ENCODE results near the gene OTOG.

The OTOG gene

GRCh38 chr11:17604915-17605233 is 57.8 kb downstream of the OTOG start:
- no peaks in the 10 kb centered on the region for H3K9me3 Mint-ChIP-seq
- no peaks in the 10 kb centered on the region for H3K36me3 Mint-ChIP-seq
- H3K4me3 Mint-ChIP-seq: no peak overlapping the region
- peaks cover 7% of the 10 kb centered on the region for H3K4me1 Mint-ChIP-seq
- no peak overlapping the region for H3K27ac Mint-ChIP-seq
- ATAC-seq (no peak), DNase-seq (ENCODE audit: low spot score in 2 of 2) (no peak)

DNA sequence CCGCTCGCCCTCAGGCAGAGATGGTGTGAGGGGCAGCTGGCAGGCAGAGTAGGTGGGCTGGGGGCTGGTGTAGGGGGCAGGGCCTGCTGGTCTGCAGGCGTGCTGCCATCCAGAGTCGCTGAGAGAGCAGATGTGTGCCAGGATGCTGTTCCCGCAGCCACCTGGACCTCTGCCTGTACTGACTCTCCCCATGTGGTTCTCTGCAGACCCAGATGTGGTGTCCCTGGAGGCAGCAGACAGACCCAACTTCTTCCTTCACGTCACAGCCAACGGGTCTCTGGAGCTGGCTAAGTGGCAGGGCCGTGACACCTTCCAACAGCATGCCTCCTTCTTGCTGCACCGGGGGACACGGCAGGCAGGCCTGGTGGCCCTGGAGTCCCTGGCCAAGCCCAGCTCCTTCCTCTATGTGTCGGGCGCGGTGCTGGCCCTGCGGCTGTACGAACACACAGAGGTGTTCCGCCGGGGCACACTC is 58.6 kb downstream of the OTOG start:
- Mint-ChIP-seq H3K4me1 (peaks cover 7% of the 10 kb centered on the region), H3K4me3 (no peak overlapping the region), H3K27ac (no peak overlapping the region), H3K36me3 (no peaks in the 10 kb centered on the region), H3K9me3 (no peaks in the 10 kb centered on the region)
- no peak for DNase-seq (ENCODE audit: low spot score in 2 of 2)
- no peak for ATAC-seq

- no peak overlapping the region for H3K4me3 Mint-ChIP-seq
- ATAC-seq (no peak), DNase-seq (ENCODE audit: low spot score in 2 of 2) (no peak)
- H3K4me1 Mint-ChIP-seq: no peaks in the 10 kb centered on the region
- H3K36me3 Mint-ChIP-seq: no peaks in the 10 kb centered on the region
- no peaks in the 10 kb centered on the region for H3K9me3 Mint-ChIP-seq
- no peak overlapping the region for H3K27ac Mint-ChIP-seq
These were observed 59.4 kb downstream of the OTOG start for GRCh38 chr11:17606233-17607082.

GRCh38 chr11:17607083-17607429 is 60.0 kb downstream of the OTOG start:
- Mint-ChIP-seq H3K9me3 (no peaks in the 10 kb centered on the region), H3K4me1 (no peaks in the 10 kb centered on the region), H3K27ac (no peak overlapping the region), H3K4me3 (no peak overlapping the region), H3K36me3 (no peaks in the 10 kb centered on the region)
- ATAC-seq (no peak), DNase-seq (ENCODE audit: low spot score in 2 of 2) (no peak)

GRCh38 chr11:17607591-17608570 is 60.8 kb downstream of the OTOG start:
- ATAC-seq: no peak
- Mint-ChIP-seq H3K27ac (no peak overlapping the region), H3K36me3 (no peaks in the 10 kb centered on the region), H3K4me1 (no peaks in the 10 kb centered on the region), H3K4me3 (no peak overlapping the region), H3K9me3 (no peaks in the 10 kb centered on the region)
- DNase-seq (ENCODE audit: low spot score in 2 of 2): no peak

DNA sequence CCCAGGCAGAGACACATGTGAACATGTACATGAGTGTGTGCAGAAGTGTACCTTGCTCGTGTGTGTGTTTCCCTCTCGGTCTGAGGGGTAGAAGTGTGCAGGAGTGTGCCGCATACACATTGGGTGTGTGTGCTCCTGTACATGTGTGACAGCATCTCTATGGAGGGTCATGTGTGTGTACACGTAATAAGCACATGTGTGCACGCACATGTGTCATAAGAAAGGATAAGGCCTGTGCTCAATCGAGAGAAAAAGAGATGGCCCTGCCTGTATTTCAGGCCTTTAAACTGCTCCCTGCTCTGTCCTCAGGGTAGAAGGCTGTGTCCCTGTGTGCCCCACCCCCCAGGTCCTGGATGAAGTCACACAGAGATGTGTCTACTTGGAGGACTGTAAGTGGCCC is 61.8 kb downstream of the OTOG start:
- DNase-seq (ENCODE audit: low spot score in 2 of 2): no peak
- H3K9me3 Mint-ChIP-seq: no peaks in the 10 kb centered on the region
- no peaks in the 10 kb centered on the region for H3K4me1 Mint-ChIP-seq
- no peak overlapping the region for H3K4me3 Mint-ChIP-seq
- no peak overlapping the region for H3K27ac Mint-ChIP-seq
- H3K36me3 Mint-ChIP-seq: no peaks in the 10 kb centered on the region
- no peak for ATAC-seq

- DNase-seq (ENCODE audit: low spot score in 2 of 2) (peak in 1 of 2 donors; percentile 42), ATAC-seq (no peak)
- no peak overlapping the region for H3K27ac Mint-ChIP-seq
- H3K4me3 Mint-ChIP-seq: no peak overlapping the region
- H3K36me3 Mint-ChIP-seq: no peaks in the 10 kb centered on the region
- H3K4me1 Mint-ChIP-seq: no peaks in the 10 kb centered on the region
- H3K9me3 Mint-ChIP-seq: no peaks in the 10 kb centered on the region
These were observed 62.4 kb downstream of the OTOG start for GRCh38 chr11:17609291-17610084.

DNA sequence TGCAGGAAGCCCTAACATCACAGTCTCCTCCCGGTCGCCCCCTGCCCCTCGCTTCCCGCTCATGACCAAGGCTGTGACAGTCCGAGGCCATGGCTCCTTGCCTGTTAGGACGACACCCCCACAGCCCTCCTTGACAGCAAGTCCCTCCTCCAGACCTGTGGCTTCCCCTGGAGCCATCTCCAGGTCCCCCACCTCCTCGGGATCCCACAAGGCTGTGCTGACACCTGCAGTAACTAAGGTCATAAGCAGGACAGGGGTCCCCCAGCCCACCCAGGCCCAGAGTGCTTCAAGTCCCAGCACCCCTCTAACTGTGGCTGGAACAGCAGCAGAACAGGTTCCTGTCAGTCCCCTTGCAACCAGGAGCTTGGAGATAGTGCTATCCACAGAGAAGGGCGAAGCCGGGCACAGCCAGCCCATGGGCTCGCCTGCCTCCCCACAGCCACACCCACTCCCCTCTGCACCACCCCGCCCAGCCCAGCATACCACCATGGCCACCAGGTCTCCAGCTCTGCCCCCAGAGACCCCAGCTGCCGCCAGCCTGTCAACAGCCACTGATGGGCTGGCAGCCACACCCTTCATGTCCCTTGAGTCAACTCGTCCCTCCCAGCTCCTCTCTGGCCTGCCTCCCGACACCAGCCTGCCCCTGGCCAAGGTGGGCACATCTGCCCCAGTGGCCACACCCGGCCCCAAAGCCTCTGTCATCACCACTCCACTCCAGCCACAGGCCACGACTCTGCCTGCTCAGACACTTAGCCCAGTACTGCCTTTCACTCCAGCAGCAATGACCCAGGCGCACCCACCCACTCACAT is 63.2 kb downstream of the OTOG start:
- peak in 1 of 2 donors; percentile 40 for DNase-seq (ENCODE audit: low spot score in 2 of 2)
- ATAC-seq: no peak
- Mint-ChIP-seq H3K36me3 (no peaks in the 10 kb centered on the region), H3K4me1 (no peaks in the 10 kb centered on the region), H3K9me3 (no peaks in the 10 kb centered on the region), H3K4me3 (no peak overlapping the region), H3K27ac (no peak overlapping the region)

GRCh38 chr11:17611049-17611448 is 64.0 kb downstream of the OTOG start:
- Mint-ChIP-seq H3K9me3 (no peaks in the 10 kb centered on the region), H3K4me1 (no peaks in the 10 kb centered on the region), H3K36me3 (no peaks in the 10 kb centered on the region), H3K4me3 (no peak overlapping the region), H3K27ac (no peak overlapping the region)
- no peak for DNase-seq (ENCODE audit: low spot score in 2 of 2)
- ATAC-seq: no peak

DNA sequence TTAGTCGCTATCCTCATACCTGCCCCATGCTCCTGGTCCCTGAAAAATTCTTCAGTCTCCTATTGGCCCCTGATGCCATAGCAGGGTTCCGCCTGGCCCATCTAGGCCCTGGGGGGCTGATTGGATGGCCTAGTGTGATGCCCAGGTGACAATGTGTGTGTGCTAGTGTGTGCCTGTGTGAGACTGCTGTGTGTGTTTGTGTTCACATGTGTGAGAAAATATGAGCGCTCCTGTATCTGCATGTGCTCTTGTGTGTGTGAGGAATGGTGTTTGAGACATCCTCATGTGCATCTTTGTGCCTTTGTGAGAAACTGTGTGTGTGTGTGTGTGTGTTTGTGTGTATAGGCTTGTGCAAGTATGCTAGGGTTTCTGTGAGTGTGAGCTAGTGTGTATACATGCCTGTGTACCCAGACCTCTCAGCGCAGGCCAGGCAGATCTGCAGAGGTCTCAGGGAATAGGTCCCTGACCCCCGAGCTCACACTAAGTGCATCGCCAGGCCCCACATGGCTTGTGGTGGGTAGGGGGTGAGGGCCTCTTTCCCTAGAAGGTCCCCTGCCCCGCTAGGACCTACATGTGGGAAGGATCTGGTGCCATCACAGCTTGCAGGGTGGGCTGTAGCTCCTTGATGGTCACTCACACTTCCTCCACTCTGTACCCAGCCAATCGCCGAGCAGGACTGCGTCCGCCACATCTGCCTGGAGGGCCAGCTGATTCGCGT is 64.6 kb downstream of the OTOG start:
- DNase-seq (ENCODE audit: low spot score in 2 of 2): peak in 1 of 2 donors; percentile 32
- H3K9me3 Mint-ChIP-seq: no peaks in the 10 kb centered on the region
- no peak overlapping the region for H3K27ac Mint-ChIP-seq
- H3K36me3 Mint-ChIP-seq: no peaks in the 10 kb centered on the region
- no peak for ATAC-seq
- no peak overlapping the region for H3K4me3 Mint-ChIP-seq
- H3K4me1 Mint-ChIP-seq: no peaks in the 10 kb centered on the region

DNA sequence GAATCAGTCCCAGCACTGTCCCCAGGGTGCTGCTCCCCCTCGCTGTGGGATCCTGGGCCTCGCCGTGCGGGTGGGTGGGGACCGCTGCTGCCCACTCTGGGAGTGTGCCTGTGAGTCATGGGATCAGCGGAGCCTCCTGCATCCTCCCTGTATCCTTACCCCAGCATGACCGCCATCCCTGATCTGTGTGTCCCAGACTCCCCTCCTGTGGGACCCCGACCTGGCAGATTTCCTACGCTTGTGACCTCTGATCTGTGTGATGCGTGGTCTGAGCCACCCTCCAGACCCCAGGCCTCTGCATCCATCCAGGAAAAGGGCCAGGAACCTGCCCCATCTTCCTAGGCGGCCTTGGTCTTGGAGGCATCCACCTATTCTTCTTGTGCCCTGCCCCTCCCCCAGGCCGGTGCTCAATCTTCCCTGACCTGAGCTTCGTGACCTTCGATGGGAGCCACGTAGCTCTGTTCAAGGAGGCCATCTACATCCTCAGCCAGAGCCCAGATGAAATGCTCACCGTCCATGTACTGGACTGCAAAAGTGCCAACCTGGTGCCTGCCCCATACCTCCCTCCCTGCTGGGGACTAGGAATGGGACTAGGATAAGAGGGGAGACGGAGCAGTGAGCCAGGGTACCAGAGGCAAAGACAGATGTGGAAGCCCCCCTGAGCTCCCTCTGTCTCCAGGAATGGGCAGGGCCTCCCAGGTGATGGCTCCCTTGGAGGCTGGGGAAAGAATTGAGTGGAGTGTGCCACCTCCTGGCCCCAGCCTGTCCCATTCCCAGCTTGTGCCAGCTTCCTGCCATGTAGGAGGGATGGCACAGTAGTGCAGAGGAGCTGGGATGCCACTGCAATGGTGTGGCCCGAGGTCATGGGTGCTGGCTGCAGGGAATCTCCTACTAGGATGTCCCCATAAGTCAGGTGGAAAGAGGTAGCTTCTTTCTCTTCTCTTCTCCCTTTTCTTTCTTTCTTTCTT is 65.4 kb downstream of the OTOG start:
- ATAC-seq: peak; percentile 17
- H3K27ac Mint-ChIP-seq: no peak overlapping the region
- peak in 1 of 2 donors; percentile 37 for DNase-seq (ENCODE audit: low spot score in 2 of 2)
- no peaks in the 10 kb centered on the region for H3K4me1 Mint-ChIP-seq
- no peaks in the 10 kb centered on the region for H3K36me3 Mint-ChIP-seq
- H3K9me3 Mint-ChIP-seq: no peaks in the 10 kb centered on the region
- H3K4me3 Mint-ChIP-seq: no peak overlapping the region

GRCh38 chr11:17613428-17613962 is 66.4 kb downstream of the OTOG start:
- Mint-ChIP-seq H3K9me3 (no peaks in the 10 kb centered on the region), H3K36me3 (no peaks in the 10 kb centered on the region), H3K4me1 (no peaks in the 10 kb centered on the region), H3K27ac (no peak overlapping the region), H3K4me3 (no peak overlapping the region)
- ATAC-seq: no peak
- DNase-seq (ENCODE audit: low spot score in 2 of 2): no peak

DNA sequence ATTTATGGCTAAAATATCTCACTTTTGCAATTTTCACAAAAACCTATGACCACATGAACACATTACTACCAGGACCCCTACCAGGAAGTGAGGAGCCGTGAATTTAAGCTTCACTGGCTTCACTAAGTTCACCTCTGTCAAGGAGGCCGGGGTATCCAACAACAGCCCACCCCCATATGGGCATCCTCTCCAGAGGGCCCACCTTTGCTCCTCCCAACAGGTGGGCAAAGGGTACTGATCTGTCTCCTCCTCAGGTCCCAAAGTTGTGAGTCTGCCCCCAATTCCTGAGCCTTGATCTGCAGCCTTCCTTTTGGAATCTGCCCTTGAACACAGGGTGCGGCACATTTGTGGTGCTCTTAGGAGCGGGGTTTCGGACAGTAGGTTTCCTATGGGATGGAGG is 66.9 kb downstream of the OTOG start:
- Mint-ChIP-seq H3K36me3 (no peaks in the 10 kb centered on the region), H3K9me3 (no peaks in the 10 kb centered on the region), H3K27ac (no peak overlapping the region), H3K4me3 (no peak overlapping the region), H3K4me1 (no peaks in the 10 kb centered on the region)
- peak in 1 of 2 donors; percentile 35 for DNase-seq (ENCODE audit: low spot score in 2 of 2)
- ATAC-seq: no peak

Data from stimulated activated effector memory CD8-positive, alpha-beta T cell treated with anti-CD3 and anti-CD28 coated beads, Interleukin-12 subunit alpha, Interleukin-12 subunit beta, amount 100 ng/mL, for 72 hours (primary cell).